OCI-LY1 (cell line): ENCODE data around the gene SERINC5.

Experiments used
- H2AFZ ChIP-seq: fragments of 200-600 bp; sonication (generic), shearing (Covaris generic); 2 replicates; pipeline ENCODE4 v1.6.0; 2014; ENCODE audit warnings: antibody characterized with exemption, mild to moderate bottlenecking, low read length
- H3F3A ChIP-seq: fragments of 200-600 bp; sonication (generic), shearing (Covaris generic); 2 replicates; pipeline ENCODE4 v1.6.0; 2014; ENCODE audit warnings: mild to moderate bottlenecking, antibody characterized with exemption, low read length, moderate library complexity; ENCODE audit not compliant: insufficient read depth
- H3K27ac ChIP-seq: fragments of 200-600 bp; sonication (generic); 2 replicates; pipeline ENCODE4 v1.5.1; 2014; ENCODE audit warnings: low read length, mixed run types, mild to moderate bottlenecking, low read depth; ENCODE audit not compliant: poor library complexity, severe bottlenecking
- H3K27me3 ChIP-seq: fragments of 200-600 bp; sonication (generic); 2 replicates; pipeline ENCODE4 v1.6.0; 2014; ENCODE audit warnings: antibody characterized with exemption, mild to moderate bottlenecking, low read length, moderate library complexity; ENCODE audit not compliant: insufficient read depth
- H3K36me3 ChIP-seq: fragments of 200-600 bp; sonication (generic); 2 replicates; pipeline ENCODE4 v1.6.1; 2014; ENCODE audit warnings: mild to moderate bottlenecking, antibody characterized with exemption, low read length, moderate library complexity, mixed read lengths; ENCODE audit not compliant: insufficient read depth
- H3K4me1 ChIP-seq: fragments of 200-600 bp; sonication (generic); 2 replicates; pipeline ENCODE4 v1.5.1; 2014; ENCODE audit warnings: mild to moderate bottlenecking, low read length, moderate library complexity; ENCODE audit not compliant: insufficient read depth, severe bottlenecking
- H3K4me2 ChIP-seq: fragments of 200-600 bp; sonication (generic), shearing (Covaris generic); 2 replicates; pipeline ENCODE4 v1.6.1; 2014; ENCODE audit warnings: low read length
- H3K4me3 ChIP-seq: fragments of 200-600 bp; sonication (generic); 2 replicates; pipeline ENCODE4 v1.5.1; 2014; ENCODE audit warnings: low read length, low read depth, mild to moderate bottlenecking, mixed read lengths; ENCODE audit not compliant: poor library complexity, severe bottlenecking
- H3K79me2 ChIP-seq: fragments of 200-600 bp; shearing (Covaris generic); 2 replicates; pipeline ENCODE4 v1.6.1; 2016; ENCODE audit warnings: mixed run types, low read length, mixed read lengths; ENCODE audit not compliant: insufficient read depth
- H3K9ac ChIP-seq: fragments of 200-600 bp; sonication (generic), shearing (Covaris generic); 2 replicates; pipeline ENCODE4 v1.6.1; 2014; ENCODE audit warnings: mild to moderate bottlenecking, low read length, mixed read lengths
- H3K9me2 ChIP-seq: fragments of 200-600 bp; sonication (generic), shearing (Covaris generic); 2 replicates; pipeline ENCODE4 v1.6.1; 2014; ENCODE audit warnings: low read depth, mild to moderate bottlenecking, low read length, mixed read lengths
- H3K9me3 ChIP-seq: fragments of 200-600 bp; shearing (Covaris generic); 2 replicates; pipeline ENCODE4 v1.6.1; 2014; ENCODE audit warnings: low read length, mixed read lengths
- H4K20me1 ChIP-seq: fragments of 200-600 bp; sonication (generic), shearing (Covaris generic); 2 replicates; pipeline ENCODE4 v1.6.0; 2016; ENCODE audit warnings: mild to moderate bottlenecking, low read length; ENCODE audit not compliant: insufficient read depth
- CTCF ChIP-seq: fragments of 200-600 bp; sonication (generic), shearing (Covaris generic); IDR thresholded peaks from 2 replicates; pipeline ENCODE4 v1.5.1; 2017; ENCODE audit warnings: mild to moderate bottlenecking, antibody characterized with exemption, low read length, moderate library complexity, mixed read lengths
- EZH2 ChIP-seq: fragments of 200-600 bp; sonication (generic), shearing (Covaris generic); IDR thresholded peaks from 2 replicates; pipeline ENCODE4 v1.8.0; 2017; ENCODE audit warnings: borderline replicate concordance, mixed run types, mild to moderate bottlenecking, antibody characterized with exemption, low read length, moderate library complexity, mixed read lengths

SERINC5 gene

GRCh38 chr5:80211327-80211726, 44.5 kb downstream of the SERINC5 start:
- Histone ChIP-seq H3F3A (no peaks in the 10 kb centered on the region), H3K27me3 (no peaks in the 10 kb centered on the region), H3K4me2 (no peak overlapping the region; the same call in 1 of the 2 replicates), H3K9me3 (0 out of 2 replicates have a peak, but pooled peaks cover under 1% of the 10 kb centered on the region), H3K79me2 (peaks cover 94% of the 10 kb centered on the region), H3K4me3 (no peak overlapping the region), H4K20me1 (no peaks in the 10 kb centered on the region), H3K36me3 (peaks cover 50% of the 10 kb centered on the region), H3K27ac (peak overlapping the region; percentile 35), H3K9ac (no peak overlapping the region; the same call in 1 of the 2 replicates), H3K4me1 (peaks cover 85% of the 10 kb centered on the region), H3K9me2 (no peaks in the 10 kb centered on the region), H2AFZ (no peak overlapping the region)
- TF ChIP-seq EZH2 (no peak), CTCF (no peak)

- Histone ChIP-seq H3K36me3 (peaks cover 50% of the 10 kb centered on the region), H4K20me1 (no peaks in the 10 kb centered on the region), H3F3A (no peaks in the 10 kb centered on the region), H3K27me3 (no peaks in the 10 kb centered on the region), H3K4me3 (no peak overlapping the region), H3K9me2 (no peaks in the 10 kb centered on the region), H3K4me2 (no peak overlapping the region), H3K79me2 (peaks cover 87% of the 10 kb centered on the region), H3K4me1 (peaks cover 84% of the 10 kb centered on the region), H3K27ac (peak overlapping the region; percentile 35), H2AFZ (no peak overlapping the region), H3K9me3 (peaks cover 6% of the 10 kb centered on the region; the same call in 1 of the 2 replicates), H3K9ac (no peak overlapping the region)
- TF ChIP-seq CTCF, result no peak
- no peak for TF ChIP-seq EZH2
These were observed 45.8 kb downstream of the SERINC5 start for GRCh38 chr5:80210014-80210413.

GRCh38 chr5:80208381-80208780, 47.5 kb downstream of the SERINC5 start:
- no peaks in the 10 kb centered on the region for H3F3A ChIP-seq
- no peak overlapping the region for H3K27ac ChIP-seq
- peaks cover 89% of the 10 kb centered on the region for H3K79me2 ChIP-seq
- peaks cover 76% of the 10 kb centered on the region for H3K4me1 ChIP-seq
- H3K9ac ChIP-seq, result no peak overlapping the region
- H3K9me3 ChIP-seq, result peaks cover 6% of the 10 kb centered on the region; the same call in 1 of the 2 replicates
- no peaks in the 10 kb centered on the region for H4K20me1 ChIP-seq
- no peak overlapping the region for H2AFZ ChIP-seq
- TF ChIP-seq CTCF (no peak), EZH2 (no peak)
- no peaks in the 10 kb centered on the region for H3K9me2 ChIP-seq
- H3K27me3 ChIP-seq, result no peaks in the 10 kb centered on the region
- H3K36me3 ChIP-seq, result peaks cover 65% of the 10 kb centered on the region
- H3K4me3 ChIP-seq, result no peak overlapping the region
- H3K4me2 ChIP-seq, result no peak overlapping the region
